ENCODE results near the gene FOXC1. TPM values are rescaled to one million over a fixed set of nuclear protein-coding genes. Genes with fewer than 3 reads are reported as not detected.

Gene FOXC1
- polyA plus RNA-seq, 1 donor from 2014 or later = 0.09 TPM

- no peak overlapping the region for H3K27ac ChIP-seq (ENCODE audit: low read length)
- H3K9me2 ChIP-seq (ENCODE audit: insufficient read depth, low read length) = no peaks in the 10 kb centered on the region
- H3K4me2 ChIP-seq (ENCODE audit: low read length) = no peak overlapping the region
- peaks cover 2% of the 10 kb centered on the region for H3K27me3 ChIP-seq (ENCODE audit: insufficient read depth, low read depth, low read length)
- H2AFZ ChIP-seq (ENCODE audit: low read depth, low read length) = no peak overlapping the region
- no peaks in the 10 kb centered on the region for H3F3A ChIP-seq (ENCODE audit: insufficient read depth, low read length, poor library complexity, severe bottlenecking)
- no peaks in the 10 kb centered on the region for H3K79me2 ChIP-seq (replicated peaks; ENCODE audit: insufficient read depth, low read length)
- H3K36me3 ChIP-seq (ENCODE audit: insufficient read depth, low read length) = no peaks in the 10 kb centered on the region
- H3K9ac ChIP-seq (ENCODE audit: low read length) = no peak overlapping the region
- no peaks in the 10 kb centered on the region for H3K9me3 ChIP-seq (ENCODE audit: low read length)
- no peak overlapping the region for H3K4me3 ChIP-seq (ENCODE audit: low read length)
- H4K20me1 ChIP-seq (ENCODE audit: insufficient read depth) = no peaks in the 10 kb centered on the region
- TF ChIP-seq POLR2AphosphoS5 (IDR thresholded peaks at IDR 0.05) (no peak), RAD21 (conservative IDR thresholded peaks at IDR 0.05) (no peak), EP300 (conservative IDR thresholded peaks at IDR 0.05; ENCODE audit: poor library complexity, severe bottlenecking) (no peak), REST (IDR thresholded peaks at IDR 0.05; ENCODE audit: borderline replicate concordance) (no peak), EZH2 (IDR thresholded peaks at IDR 0.05; ENCODE audit: borderline replicate concordance, insufficient read depth, low read length, poor library complexity, severe bottlenecking) (no peak), CTCF (IDR thresholded peaks at IDR 0.05; ENCODE audit: poor library complexity, severe bottlenecking) (no peak), MXI1 (conservative IDR thresholded peaks at IDR 0.05; ENCODE audit: poor library complexity, severe bottlenecking) (no peak), TAF1 (IDR thresholded peaks at IDR 0.05; ENCODE audit: low read depth) (no peak), SMC3 (conservative IDR thresholded peaks at IDR 0.05; ENCODE audit: poor library complexity) (no peak)
Measured at GRCh38 chr6:1634081-1634480, 24.4 kb downstream of the FOXC1 start.

GRCh38 chr6:1635305-1636010 is 25.7 kb downstream of the FOXC1 start:
- Histone ChIP-seq H3K27ac (ENCODE audit: low read length) (no peak overlapping the region), H4K20me1 (ENCODE audit: insufficient read depth) (no peaks in the 10 kb centered on the region), H3K4me2 (ENCODE audit: low read length) (no peak overlapping the region), H3K27me3 (ENCODE audit: insufficient read depth, low read depth, low read length) (no peaks in the 10 kb centered on the region), H2AFZ (ENCODE audit: low read depth, low read length) (no peak overlapping the region), H3K9me3 (ENCODE audit: low read length) (no peaks in the 10 kb centered on the region), H3K79me2 (replicated peaks; ENCODE audit: insufficient read depth, low read length) (no peaks in the 10 kb centered on the region), H3K9ac (ENCODE audit: low read length) (no peak overlapping the region), H3K36me3 (ENCODE audit: insufficient read depth, low read length) (no peaks in the 10 kb centered on the region), H3F3A (ENCODE audit: insufficient read depth, low read length, poor library complexity, severe bottlenecking) (no peaks in the 10 kb centered on the region), H3K4me3 (ENCODE audit: low read length) (no peak overlapping the region), H3K9me2 (ENCODE audit: insufficient read depth, low read length) (no peaks in the 10 kb centered on the region)
- TF ChIP-seq EP300 (conservative IDR thresholded peaks at IDR 0.05; ENCODE audit: poor library complexity, severe bottlenecking) (no peak), REST (IDR thresholded peaks at IDR 0.05; ENCODE audit: borderline replicate concordance) (no peak), TAF1 (IDR thresholded peaks at IDR 0.05; ENCODE audit: low read depth) (no peak), CTCF (IDR thresholded peaks at IDR 0.05; ENCODE audit: poor library complexity, severe bottlenecking) (no peak), SMC3 (conservative IDR thresholded peaks at IDR 0.05; ENCODE audit: poor library complexity) (no peak)

Measured in neural cell (in vitro differentiated cells).